Activated naive CD8-positive, alpha-beta T cell treated with anti-CD3 and anti-CD28 coated beads, Interleukin-2, amount 50 U/mL, for 24 hours (primary cell): ENCODE measurements around the gene OR8K1.

Experiments used
- ATAC-seq: fragments of 150-1000 bp; cut with Tn5 transposase; one replicate; pipeline ENCODE4 v1.10.0; 2021
- DNase-seq: peaks from one replicate; pipeline ENCODE4 v3.0.0; 2021
- H3K27ac Mint-ChIP-seq: one replicate; pipeline ENCODE4 v1.8.0; 2021; ENCODE audit warnings: mild to moderate bottlenecking, mixed read lengths
- H3K27me3 Mint-ChIP-seq: one replicate; pipeline ENCODE4 v1.8.0; 2021; ENCODE audit warnings: mixed read lengths
- H3K36me3 Mint-ChIP-seq: one replicate; pipeline ENCODE4 v1.8.0; 2021; ENCODE audit warnings: low read depth, mixed read lengths
- H3K4me1 Mint-ChIP-seq: one replicate; pipeline ENCODE4 v1.8.0; 2021; ENCODE audit warnings: mixed read lengths
- H3K4me3 Mint-ChIP-seq: one replicate; pipeline ENCODE4 v1.8.0; 2021; ENCODE audit warnings: mild to moderate bottlenecking, moderate library complexity, mixed read lengths
- H3K9me3 Mint-ChIP-seq: one replicate; pipeline ENCODE4 v1.8.0; 2021; ENCODE audit warnings: mixed read lengths

The OR8K1 gene

DNA sequence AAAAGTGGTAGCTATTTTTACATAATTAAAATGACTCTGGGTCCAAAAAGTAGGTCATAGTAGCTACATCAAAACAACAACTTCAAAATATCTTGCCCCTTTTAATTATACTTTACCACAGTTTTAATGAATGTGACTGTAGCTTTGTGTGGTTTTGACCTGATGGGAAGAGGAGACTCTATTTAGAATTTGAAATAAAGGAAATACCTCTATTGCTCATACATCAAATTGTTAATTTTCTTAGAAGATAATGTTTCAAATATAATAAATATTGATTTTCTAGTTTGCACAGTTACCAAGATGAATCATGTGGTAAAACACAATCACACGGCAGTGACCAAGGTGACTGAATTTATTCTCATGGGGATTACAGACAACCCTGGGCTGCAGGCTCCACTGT lies at the start of gene OR8K1:
TSS of gene OR8K1 (plus strand) at position 301 of the 400 bp plus-strand sequence. CDS start at position 301, 0 bp downstream.
- no peaks in the 10 kb centered on the region for H3K36me3 Mint-ChIP-seq
- no peak for ATAC-seq
- no peak for DNase-seq
- no peak within 1 kb of the TSS for H3K27ac Mint-ChIP-seq
- no peaks in the 10 kb centered on the region for H3K27me3 Mint-ChIP-seq
- no peaks in the 10 kb centered on the region for H3K4me1 Mint-ChIP-seq
- H3K4me3 Mint-ChIP-seq: no peak within 1 kb of the TSS
- H3K9me3 Mint-ChIP-seq: peaks cover 35% of the 10 kb centered on the region

DNA sequence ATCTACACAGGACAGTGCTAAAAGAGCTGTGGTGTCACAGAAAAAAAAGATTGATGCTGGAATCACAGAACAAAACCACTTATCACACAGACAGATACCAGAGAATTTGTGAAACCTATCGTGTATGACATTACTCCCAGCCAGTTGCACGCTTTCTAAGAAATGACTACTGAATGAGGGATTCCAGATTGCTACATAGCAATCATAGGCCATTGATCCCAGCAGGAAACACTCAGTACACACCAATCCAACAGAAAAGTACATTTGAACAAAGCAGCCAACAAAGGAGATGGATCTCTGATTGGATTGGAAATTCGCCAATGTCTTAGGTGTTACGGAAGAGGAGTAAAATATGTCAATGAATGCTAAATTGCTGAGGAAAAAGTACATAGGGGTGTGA lies 48.9 kb upstream of the OR8K1 start:
- no peaks in the 10 kb centered on the region for H3K27me3 Mint-ChIP-seq
- H3K4me3 Mint-ChIP-seq: no peak overlapping the region
- no peaks in the 10 kb centered on the region for H3K36me3 Mint-ChIP-seq
- peaks cover 24% of the 10 kb centered on the region for H3K9me3 Mint-ChIP-seq
- ATAC-seq (no peak), DNase-seq (no peak)
- no peaks in the 10 kb centered on the region for H3K4me1 Mint-ChIP-seq
- H3K27ac Mint-ChIP-seq: no peak overlapping the region

DNA sequence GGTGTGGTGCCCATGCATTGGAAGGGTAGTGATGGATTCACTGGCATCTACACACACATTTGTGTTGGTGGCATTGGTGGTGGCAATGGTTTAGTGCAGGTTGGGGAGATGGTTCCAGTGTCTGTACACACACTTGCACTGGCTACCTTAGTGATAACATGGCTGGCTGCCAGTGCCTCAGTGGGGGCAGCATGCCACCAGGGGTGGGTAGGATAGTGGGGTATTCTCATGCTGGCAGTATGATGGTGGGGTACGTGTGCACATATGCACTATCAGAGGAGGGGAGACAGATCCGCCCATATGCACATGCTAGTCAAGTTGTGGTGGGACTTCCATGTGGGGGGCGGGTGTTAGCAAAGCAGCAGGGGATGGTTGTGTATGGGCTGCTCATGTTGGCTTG lies 38.0 kb upstream of the OR8K1 start:
- DNase-seq: no peak
- no peak overlapping the region for H3K4me3 Mint-ChIP-seq
- no peaks in the 10 kb centered on the region for H3K4me1 Mint-ChIP-seq
- H3K27me3 Mint-ChIP-seq: no peaks in the 10 kb centered on the region
- H3K9me3 Mint-ChIP-seq: peaks cover 11% of the 10 kb centered on the region
- H3K27ac Mint-ChIP-seq: no peak overlapping the region
- H3K36me3 Mint-ChIP-seq: no peaks in the 10 kb centered on the region
- ATAC-seq: no peak

DNA sequence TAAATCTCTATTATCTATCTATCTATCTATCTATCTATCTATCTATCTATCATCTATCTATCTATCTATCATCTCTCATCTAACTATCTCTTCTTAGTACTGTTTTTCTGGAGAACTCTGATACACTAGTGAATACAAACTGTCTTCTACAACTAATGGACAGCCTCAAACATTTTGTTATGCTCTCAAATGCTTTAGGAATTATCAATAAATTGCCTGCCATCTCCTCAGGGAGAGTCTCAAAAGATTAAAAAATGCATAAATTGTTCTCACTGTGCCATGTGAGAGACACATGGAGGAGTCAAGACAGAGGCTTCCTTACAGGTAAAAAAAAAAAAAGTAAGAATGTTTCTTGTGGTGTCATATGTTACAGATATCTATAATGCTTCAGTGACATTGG lies 31.0 kb upstream of the OR8K1 start, which contains the start of gene OR8K3:
TSS of gene OR8K3 (plus strand) at position 301 of the 400 bp plus-strand sequence. CDS start 3,163 bp downstream, outside the sequence.
- H3K27ac Mint-ChIP-seq: no peak within 1 kb of the TSS
- no peak for DNase-seq
- no peak within 1 kb of the TSS for H3K4me3 Mint-ChIP-seq
- no peaks in the 10 kb centered on the region for H3K36me3 Mint-ChIP-seq
- peaks cover 17% of the 10 kb centered on the region for H3K9me3 Mint-ChIP-seq
- H3K27me3 Mint-ChIP-seq: no peaks in the 10 kb centered on the region
- H3K4me1 Mint-ChIP-seq: no peaks in the 10 kb centered on the region
- ATAC-seq: no peak

DNA sequence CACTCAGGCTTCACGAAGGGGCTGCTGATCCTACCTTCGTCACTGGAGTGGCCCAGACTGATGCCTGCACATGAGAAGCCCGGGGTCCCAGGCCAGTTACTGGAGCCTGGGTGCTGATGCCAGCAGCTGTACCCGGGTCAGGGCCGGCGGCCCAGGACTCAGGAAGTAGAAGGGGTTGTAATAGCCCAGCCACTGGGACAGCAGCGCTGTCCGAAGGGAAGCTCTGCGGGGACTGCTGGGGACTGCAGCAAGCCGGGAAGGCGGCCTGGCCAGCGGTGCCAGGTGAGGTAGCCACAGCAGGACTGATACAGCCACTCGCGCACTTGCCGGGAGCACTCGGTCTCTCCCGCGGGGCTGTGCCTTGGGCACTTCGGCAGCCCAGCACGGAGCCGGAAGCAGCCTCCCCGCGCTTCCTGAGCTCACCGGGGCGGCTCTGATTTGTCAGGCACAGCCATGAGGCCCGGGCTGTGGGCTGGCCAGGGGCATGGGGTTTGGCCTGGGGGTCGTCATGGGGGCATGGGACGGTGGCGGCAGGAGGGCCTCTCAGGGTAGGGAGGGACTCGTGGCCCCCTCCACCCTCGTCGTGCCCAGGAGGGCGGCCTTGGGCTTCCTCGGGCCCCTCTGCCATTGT lies 13.9 kb upstream of the OR8K1 start:
- Mint-ChIP-seq H3K4me3 (no peak overlapping the region), H3K27me3 (no peaks in the 10 kb centered on the region), H3K36me3 (no peaks in the 10 kb centered on the region), H3K9me3 (peaks cover 4% of the 10 kb centered on the region), H3K27ac (no peak overlapping the region), H3K4me1 (no peaks in the 10 kb centered on the region)
- DNase-seq: no peak
- ATAC-seq: no peak

DNA sequence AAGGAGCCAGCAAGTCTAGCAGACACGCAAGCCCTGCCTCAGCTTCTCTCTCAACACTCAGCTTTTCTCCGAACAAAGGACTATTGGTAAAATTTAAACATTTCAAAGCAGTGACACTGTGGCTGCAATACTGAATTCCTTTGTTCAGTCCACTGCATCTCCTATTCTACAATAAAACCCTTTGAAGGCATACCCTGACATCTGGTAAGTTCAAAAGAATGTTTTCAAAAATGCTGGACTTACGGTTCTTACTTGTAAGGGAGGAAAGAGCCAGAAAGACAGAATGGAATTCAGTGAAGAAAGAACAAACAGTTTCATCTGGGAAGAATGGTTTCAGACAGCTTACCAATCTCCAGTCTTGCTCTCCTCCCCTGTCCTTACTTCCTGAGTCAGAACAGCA lies 12.7 kb upstream of the OR8K1 start:
- Mint-ChIP-seq H3K9me3 (peaks cover 4% of the 10 kb centered on the region), H3K36me3 (no peaks in the 10 kb centered on the region), H3K27me3 (no peaks in the 10 kb centered on the region), H3K27ac (no peak overlapping the region), H3K4me3 (no peak overlapping the region), H3K4me1 (no peaks in the 10 kb centered on the region)
- ATAC-seq (no peak), DNase-seq (no peak)

DNA sequence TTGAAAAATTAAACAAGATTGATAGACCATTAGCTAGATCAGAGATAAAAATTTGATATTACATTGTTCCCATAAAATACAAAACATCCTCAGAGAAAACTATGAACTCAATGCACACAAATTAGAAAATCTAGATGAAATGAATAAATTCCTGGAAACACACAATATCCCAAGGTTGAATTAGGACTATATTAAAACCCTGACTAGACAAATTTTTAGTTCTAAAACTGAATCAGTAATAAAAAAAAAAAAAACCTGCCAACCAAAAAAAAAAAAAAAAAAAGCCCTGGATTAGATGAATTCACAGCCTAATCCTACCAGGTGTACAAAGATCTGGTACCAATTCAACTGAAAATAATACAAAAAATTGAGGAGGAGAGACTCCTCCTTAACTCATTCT lies 5.5 kb upstream of the OR8K1 start:
- H3K9me3 Mint-ChIP-seq: peaks cover 29% of the 10 kb centered on the region

DNA sequence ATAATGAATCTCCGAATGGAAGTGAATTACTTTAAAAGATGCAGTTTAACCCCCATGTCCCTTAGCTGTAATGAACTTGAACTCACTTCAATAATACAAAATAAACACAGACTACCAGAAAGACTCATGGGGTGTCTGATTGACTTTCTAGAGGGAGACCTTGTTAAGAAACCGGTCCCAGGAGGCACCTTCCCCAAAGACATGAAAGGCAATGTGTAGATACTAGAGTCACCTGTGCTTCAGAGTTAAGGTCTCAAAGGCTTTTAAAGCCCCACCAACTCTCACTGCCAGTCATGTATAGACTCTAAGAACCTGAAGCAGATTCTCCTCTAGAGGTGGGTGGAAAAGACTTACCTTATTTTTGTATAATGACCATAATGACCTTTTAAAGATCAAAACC lies 8.2 kb downstream of the OR8K1 start, which contains the start of gene OR8J1:
TSS of gene OR8J1 (plus strand) at position 301 of the 400 bp plus-strand sequence. CDS start 5,956 bp downstream, outside the sequence.
- Mint-ChIP-seq H3K4me3 (no peak within 1 kb of the TSS), H3K9me3 (peaks cover 14% of the 10 kb centered on the region), H3K27me3 (no peaks in the 10 kb centered on the region), H3K36me3 (no peaks in the 10 kb centered on the region), H3K4me1 (no peaks in the 10 kb centered on the region), H3K27ac (no peak within 1 kb of the TSS)
- no peak for DNase-seq
- ATAC-seq: no peak

More for the DNA sequence above, 5.5 kb upstream of the OR8K1 start:
- Mint-ChIP-seq H3K27me3 (no peaks in the 10 kb centered on the region), H3K4me1 (no peaks in the 10 kb centered on the region), H3K36me3 (no peaks in the 10 kb centered on the region), H3K4me3 (no peak overlapping the region), H3K27ac (no peak overlapping the region)
- DNase-seq (no peak), ATAC-seq (no peak)

DNA sequence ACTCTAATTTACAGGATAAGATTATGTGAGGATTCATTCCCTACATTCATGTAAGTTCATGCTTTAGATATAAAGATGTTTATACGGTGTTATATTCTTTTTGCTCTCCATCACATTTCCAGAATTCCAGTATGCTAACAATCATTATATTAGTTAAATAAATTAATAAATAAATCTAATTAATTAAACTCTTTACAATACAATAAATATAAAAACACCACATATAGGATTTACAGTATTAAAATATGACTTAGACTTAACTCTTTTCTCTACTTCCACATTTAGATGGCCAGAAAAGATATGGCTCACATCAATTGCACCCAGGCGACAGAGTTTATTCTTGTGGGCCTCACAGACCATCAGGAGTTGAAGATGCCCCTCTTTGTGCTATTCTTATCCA lies 29.5 kb downstream of the OR8K1 start, which contains the start of gene OR8U1:
TSS of gene OR8U1 (plus strand) at position 301 of the 400 bp plus-strand sequence. CDS start at position 301, 0 bp downstream.
- DNase-seq (no peak), ATAC-seq (no peak)
- no peaks in the 10 kb centered on the region for H3K36me3 Mint-ChIP-seq
- no peaks in the 10 kb centered on the region for H3K4me1 Mint-ChIP-seq
- no peak within 1 kb of the TSS for H3K27ac Mint-ChIP-seq
- H3K4me3 Mint-ChIP-seq: no peak within 1 kb of the TSS
- H3K9me3 Mint-ChIP-seq: peaks cover 18% of the 10 kb centered on the region
- no peaks in the 10 kb centered on the region for H3K27me3 Mint-ChIP-seq

DNA sequence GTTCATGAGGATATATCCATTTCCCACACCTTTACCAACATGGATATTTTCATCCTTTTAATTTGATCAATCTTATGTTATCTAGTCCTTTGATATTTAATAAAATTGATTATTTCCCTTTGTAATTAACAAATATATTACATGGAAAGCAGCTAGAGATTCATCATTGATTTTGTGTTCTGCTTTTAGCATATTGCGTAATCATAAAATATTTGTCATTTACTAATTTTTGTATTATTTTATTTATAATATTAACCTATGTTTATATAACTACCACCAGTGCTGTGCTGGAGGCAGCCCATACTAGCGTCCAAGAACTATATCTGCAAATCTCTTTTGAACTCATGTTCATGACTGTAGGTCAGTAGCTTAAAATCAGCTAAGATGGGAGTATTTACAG lies 34.3 kb downstream of the OR8K1 start:
- Mint-ChIP-seq H3K36me3 (no peaks in the 10 kb centered on the region), H3K9me3 (peaks cover 16% of the 10 kb centered on the region), H3K27me3 (no peaks in the 10 kb centered on the region), H3K4me1 (no peaks in the 10 kb centered on the region), H3K4me3 (no peak overlapping the region), H3K27ac (no peak overlapping the region)
- ATAC-seq: no peak
- no peak for DNase-seq

DNA sequence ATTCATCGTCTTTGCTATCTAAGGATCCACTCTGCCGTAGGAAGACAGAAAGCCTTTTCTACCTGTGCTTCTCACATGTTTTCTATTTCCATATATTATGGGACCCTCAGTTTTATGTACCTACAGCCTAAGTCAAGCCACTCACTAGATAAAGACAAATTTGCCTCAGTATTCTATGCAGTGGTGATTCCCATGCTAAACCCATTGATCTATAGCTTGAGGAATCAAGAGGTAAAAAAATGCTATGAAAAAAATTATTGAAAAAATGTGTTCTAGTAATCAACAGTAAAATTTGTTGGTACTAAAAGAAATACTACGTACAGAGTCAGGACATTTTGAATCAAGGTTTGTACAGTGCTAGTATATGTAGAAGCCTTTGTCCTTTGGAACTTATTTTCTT lies 48.5 kb downstream of the OR8K1 start:
- no peaks in the 10 kb centered on the region for H3K4me1 Mint-ChIP-seq
- H3K27me3 Mint-ChIP-seq: no peaks in the 10 kb centered on the region
- H3K27ac Mint-ChIP-seq: no peak overlapping the region
- DNase-seq: no peak
- no peak for ATAC-seq
- no peaks in the 10 kb centered on the region for H3K36me3 Mint-ChIP-seq
- H3K9me3 Mint-ChIP-seq: peaks cover 13% of the 10 kb centered on the region
- no peak overlapping the region for H3K4me3 Mint-ChIP-seq

DNA sequence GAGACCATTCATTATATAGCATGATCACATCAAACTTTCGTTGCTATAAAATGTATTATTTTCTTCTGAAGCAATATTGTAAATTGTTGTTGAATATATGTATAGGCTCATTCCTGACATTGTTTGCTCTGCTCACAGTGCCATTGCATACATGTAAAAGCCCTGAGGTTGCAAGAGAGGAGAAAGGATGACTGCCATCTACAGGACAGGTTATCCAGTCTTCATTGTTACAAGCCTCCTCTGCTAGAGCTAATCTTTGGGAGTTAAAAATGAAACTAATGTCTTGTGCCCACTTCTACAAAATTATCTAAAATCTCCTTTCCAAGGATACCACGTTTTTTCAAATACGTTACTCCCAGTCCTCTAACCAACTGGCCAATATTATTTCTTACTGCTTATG lies 50.2 kb downstream of the OR8K1 start:
- no peaks in the 10 kb centered on the region for H3K27me3 Mint-ChIP-seq
- no peak overlapping the region for H3K4me3 Mint-ChIP-seq
- no peak overlapping the region for H3K27ac Mint-ChIP-seq
- ATAC-seq: no peak
- peaks cover 10% of the 10 kb centered on the region for H3K9me3 Mint-ChIP-seq
- no peaks in the 10 kb centered on the region for H3K36me3 Mint-ChIP-seq
- DNase-seq: no peak
- H3K4me1 Mint-ChIP-seq: no peaks in the 10 kb centered on the region
